ENCODE results near the gene UBQLN1. TPM values are rescaled to one million over a fixed set of nuclear protein-coding genes. Genes with fewer than 3 reads are reported as not detected.

Gene UBQLN1
- total RNA-seq, 1 experiment from 2014 or later: 111 TPM

DNA sequence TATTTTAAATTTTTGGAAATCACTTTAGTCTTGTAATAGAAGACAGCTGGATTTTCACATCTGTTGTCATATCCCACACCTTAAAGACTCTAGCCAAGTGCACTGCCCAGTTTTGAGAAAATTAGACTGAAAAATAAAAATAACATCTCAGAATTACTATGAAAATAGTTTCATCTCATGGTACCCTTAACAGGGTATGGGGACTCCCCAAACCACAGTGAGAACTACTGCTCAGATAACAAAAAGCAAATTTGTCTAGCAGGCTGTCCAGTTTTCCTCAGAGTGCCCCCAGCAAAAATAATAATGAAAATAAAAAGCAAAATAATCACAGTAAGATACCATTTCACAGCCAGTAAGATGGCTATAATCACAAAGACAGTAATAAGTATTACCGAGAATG, 6.5 kb downstream of the UBQLN1 start:
- Histone ChIP-seq H4K20me1 (ENCODE audit: control insufficient read depth, insufficient read depth, insufficient read length) (no peaks in the 10 kb centered on the region), H3K9ac (ENCODE audit: extremely low read depth, insufficient read length, low read length) (no peak overlapping the region)

More for the DNA sequence above, 6.5 kb downstream of the UBQLN1 start:
- no peaks in the 10 kb centered on the region; the same call in 1 of the 2 replicates for H3K4me1 ChIP-seq (ENCODE audit: insufficient read depth, low read length)
- H3K4ac ChIP-seq (ENCODE audit: low read depth, low read length): no peak overlapping the region
- H3K36me3 Mint-ChIP-seq (ENCODE audit: insufficient read depth in 1 of 3, low read depth in 3 of 3): peaks cover 14 to 16% (median 15%) of the 10 kb centered on the region in 3 experiments
- H2AFZ ChIP-seq (ENCODE audit: low read length): no peak overlapping the region
- no peak overlapping the region for H3K27ac ChIP-seq (ENCODE audit: insufficient read length, low read depth, low read length)
- TF ChIP-seq, protein P1, sequence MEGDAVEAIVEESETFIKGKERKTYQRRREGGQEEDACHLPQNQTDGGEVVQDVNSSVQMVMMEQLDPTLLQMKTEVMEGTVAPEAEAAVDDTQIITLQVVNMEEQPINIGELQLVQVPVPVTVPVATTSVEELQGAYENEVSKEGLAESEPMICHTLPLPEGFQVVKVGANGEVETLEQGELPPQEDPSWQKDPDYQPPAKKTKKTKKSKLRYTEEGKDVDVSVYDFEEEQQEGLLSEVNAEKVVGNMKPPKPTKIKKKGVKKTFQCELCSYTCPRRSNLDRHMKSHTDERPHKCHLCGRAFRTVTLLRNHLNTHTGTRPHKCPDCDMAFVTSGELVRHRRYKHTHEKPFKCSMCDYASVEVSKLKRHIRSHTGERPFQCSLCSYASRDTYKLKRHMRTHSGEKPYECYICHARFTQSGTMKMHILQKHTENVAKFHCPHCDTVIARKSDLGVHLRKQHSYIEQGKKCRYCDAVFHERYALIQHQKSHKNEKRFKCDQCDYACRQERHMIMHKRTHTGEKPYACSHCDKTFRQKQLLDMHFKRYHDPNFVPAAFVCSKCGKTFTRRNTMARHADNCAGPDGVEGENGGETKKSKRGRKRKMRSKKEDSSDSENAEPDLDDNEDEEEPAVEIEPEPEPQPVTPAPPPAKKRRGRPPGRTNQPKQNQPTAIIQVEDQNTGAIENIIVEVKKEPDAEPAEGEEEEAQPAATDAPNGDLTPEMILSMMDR (conservative IDR thresholded peaks at IDR 0.05): no peak
- no CpG with 5 or more reads among the region's 1 CpG for WGBS (ENCODE audit: extremely low coverage, insufficient read length, low lambda C conversion rate)
- H4K5ac ChIP-seq (ENCODE audit: insufficient read length, low read depth, low read length): no peak overlapping the region
- H3K9me3 ChIP-seq (ENCODE audit: control insufficient read depth, low read depth, low read length): no peaks in the 10 kb centered on the region
- peaks cover 31% of the 10 kb centered on the region in 2 experiments for H3K4me1 Mint-ChIP-seq
- H3K27ac Mint-ChIP-seq: peak overlapping the region in 1 of 3 experiments; percentile 4; a peak in 1 of 7 replicates
- no peak overlapping the region for H2BK20ac ChIP-seq (ENCODE audit: low read depth, low read length, poor library complexity, severe bottlenecking)
- H3K79me2 ChIP-seq (ENCODE audit: insufficient read depth, low read length): peaks cover 85% of the 10 kb centered on the region
- no peak overlapping the region for H3K4me2 ChIP-seq (ENCODE audit: insufficient read depth, insufficient read length, low read length)
- no peak overlapping the region for H2BK12ac ChIP-seq (ENCODE audit: insufficient read length, low read depth, low read length)
- no peak overlapping the region for H3K56ac ChIP-seq (ENCODE audit: insufficient read length, low read depth, low read length)
- no peak overlapping the region for H3K14ac ChIP-seq (ENCODE audit: insufficient read depth, low read length)
- H3K79me1 ChIP-seq (ENCODE audit: insufficient read depth, low read depth, low read length, poor library complexity, severe bottlenecking): peaks cover 3% of the 10 kb centered on the region
- H3K23me2 ChIP-seq (ENCODE audit: insufficient read length, low read depth, low read length, poor library complexity, severe bottlenecking): peaks cover 1% of the 10 kb centered on the region
- no peaks in the 10 kb centered on the region for H3K27me3 Mint-ChIP-seq (ENCODE audit: low read depth)
- no peak overlapping the region for H2BK120ac ChIP-seq (ENCODE audit: low read depth, low read length, poor library complexity, severe bottlenecking)
- H2AK5ac ChIP-seq (ENCODE audit: insufficient read length, low read length): no peak overlapping the region
- no peak overlapping the region for H4K91ac ChIP-seq (ENCODE audit: insufficient read length, low read depth, low read length)
- H3K4me3 Mint-ChIP-seq: no peak overlapping the region
- no peak overlapping the region for H3K18ac ChIP-seq (ENCODE audit: insufficient read length, low read depth, low read length)
- DNase-seq: no peak
- H2BK5ac ChIP-seq (ENCODE audit: insufficient read length, low read length): no peak overlapping the region
- H3K23ac ChIP-seq (ENCODE audit: insufficient read length, low read depth, low read length): no peak overlapping the region
- H3T11ph ChIP-seq (ENCODE audit: low read length): no peak overlapping the region
- H2BK15ac ChIP-seq (ENCODE audit: low read depth, low read length): no peak overlapping the region
- H4K8ac ChIP-seq (replicated peaks; ENCODE audit: insufficient read length, low read depth, low read length): no peak overlapping the region
- H3K27me3 ChIP-seq (ENCODE audit: insufficient read depth, low read length): no peaks in the 10 kb centered on the region
- H3K9me3 Mint-ChIP-seq: peaks cover 3 to 4% of the 10 kb centered on the region in 2 experiments; a peak in 3 of 5 replicates

Data from H9 (cell line).